ENCODE measurements around the gene GARNL3. TPM values are rescaled to one million over a fixed set of nuclear protein-coding genes. Genes with fewer than 3 reads are reported as not detected.

Gene GARNL3
- total RNA-seq, 2 donors from 2014 or later: 6.0 to 7.3 TPM

DNA sequence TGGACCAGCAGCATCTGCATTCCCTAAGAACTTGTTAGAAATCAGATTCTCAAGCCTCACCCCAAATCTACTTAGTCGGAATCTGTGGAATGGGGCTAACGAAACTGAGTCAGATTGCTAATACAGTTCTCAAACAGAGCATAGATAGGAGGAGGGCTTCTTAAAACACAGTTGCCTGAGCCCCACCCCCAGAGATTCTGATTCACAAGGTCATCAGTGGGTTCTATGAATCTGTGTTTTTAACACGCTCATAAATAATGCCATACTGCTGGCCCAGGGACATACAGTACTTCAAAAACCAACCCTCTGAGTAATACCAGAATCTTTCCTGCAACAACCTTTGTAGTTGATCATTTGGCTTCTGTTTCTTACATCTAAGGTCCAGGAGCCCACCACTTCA is 32.9 kb upstream of the GARNL3 start:
- DNase-seq (no peak), ATAC-seq (no peak)
- intact Hi-C loops (cut with DNase I, micrococcal nuclease): no loop called here

DNA sequence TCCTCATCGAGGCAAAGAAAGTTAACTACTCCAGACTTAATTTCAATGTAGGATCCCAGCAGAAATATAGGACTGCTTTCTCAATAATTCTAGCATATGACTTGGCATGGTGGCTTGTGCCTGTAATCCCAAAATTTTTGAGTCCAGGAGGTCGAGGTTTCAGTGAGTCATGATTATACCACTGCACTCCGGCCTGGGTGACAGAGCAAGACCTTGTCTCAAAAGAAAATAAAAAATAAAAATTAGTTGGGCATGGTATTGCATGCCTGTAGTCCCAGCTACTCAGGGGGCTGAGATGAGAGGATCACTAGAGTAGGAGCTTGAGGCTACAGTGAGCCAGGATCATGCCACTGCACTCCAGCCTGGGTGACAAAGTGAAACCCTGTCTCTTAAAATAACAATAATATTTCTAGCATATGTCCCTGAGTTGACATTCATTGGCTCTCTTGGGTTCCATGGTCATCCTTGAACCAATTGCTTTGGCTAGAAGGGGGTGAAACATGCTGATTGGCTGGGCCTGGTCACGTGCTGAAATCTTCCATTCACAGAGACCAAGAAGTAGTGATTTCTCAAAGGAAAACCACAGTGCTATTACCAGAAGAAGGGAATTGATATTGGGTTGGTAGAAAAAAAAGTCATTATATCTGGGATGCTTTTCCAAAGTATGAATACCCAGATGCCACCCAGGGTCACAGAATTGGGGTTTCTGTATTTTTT is 31.6 kb upstream of the GARNL3 start:
- intact Hi-C loops (cut with DNase I, micrococcal nuclease): no loop called here
- DNase-seq: no peak
- no peak for ATAC-seq

DNA sequence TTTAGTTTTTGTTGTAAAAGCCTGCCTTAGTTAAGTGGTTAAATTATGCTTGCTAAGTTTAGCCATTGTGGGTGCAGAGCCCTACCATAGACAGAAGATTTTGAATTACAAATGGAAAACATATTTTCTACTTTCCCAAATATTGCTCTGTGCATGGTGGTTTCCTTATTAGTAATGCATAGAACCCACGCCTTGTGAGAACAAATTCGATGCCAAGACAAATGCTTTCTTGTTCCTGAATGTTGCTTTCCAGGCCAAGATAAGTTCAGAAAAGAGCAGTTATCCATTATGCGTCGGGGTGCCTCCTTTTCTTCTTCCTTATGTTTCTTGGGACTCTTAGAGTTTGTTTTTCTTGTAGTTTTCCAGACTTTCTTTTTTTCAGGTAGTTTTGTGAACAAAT is 31.0 kb upstream of the GARNL3 start:
- intact Hi-C loops (cut with DNase I, micrococcal nuclease): no loop called here
- ATAC-seq (no peak), DNase-seq (no peak)

DNA sequence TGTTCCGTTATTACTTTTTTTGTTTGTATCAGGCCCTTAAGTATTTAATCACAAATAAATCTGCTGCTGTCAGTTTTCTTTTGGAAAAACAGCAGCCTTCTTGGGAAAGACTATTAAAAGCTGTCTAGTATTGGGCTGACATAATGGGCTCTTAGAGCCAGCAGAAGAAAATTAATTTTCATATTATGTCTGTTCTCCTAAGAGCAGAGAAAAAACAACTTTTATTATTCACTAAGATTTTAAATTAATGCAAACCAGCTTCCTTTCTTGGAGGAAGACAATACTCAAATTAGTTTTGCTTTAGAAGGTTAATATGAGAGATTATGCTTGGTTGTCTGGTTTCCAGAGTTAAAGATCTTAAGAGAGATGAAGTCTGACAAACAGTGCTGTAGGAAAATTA is 30.6 kb upstream of the GARNL3 start:
- DNase-seq (no peak), ATAC-seq (no peak)
- intact Hi-C loops (cut with DNase I, micrococcal nuclease): no loop called here

DNA sequence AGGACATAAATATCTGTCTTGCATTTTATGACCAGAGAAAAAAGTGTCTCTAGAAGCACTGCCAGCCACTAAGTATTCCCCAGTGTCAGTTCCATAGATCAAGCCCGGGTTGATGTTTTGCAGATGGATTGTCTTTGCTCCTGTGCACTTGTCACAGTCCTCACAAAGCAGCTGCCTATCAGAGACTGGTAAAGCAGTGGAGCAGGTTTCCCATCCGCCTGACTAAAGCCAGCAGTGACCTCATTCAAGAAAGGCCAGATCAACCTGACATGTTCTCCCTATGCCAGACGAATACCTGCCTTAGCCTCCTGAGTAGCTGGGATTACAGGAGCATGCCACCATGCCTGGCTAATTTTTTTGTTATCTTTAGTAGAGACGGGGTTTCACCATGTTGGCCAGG is 26.8 kb upstream of the GARNL3 start:
- intact Hi-C loops (cut with DNase I, micrococcal nuclease): no loop called here
- DNase-seq (no peak), ATAC-seq (no peak)

DNA sequence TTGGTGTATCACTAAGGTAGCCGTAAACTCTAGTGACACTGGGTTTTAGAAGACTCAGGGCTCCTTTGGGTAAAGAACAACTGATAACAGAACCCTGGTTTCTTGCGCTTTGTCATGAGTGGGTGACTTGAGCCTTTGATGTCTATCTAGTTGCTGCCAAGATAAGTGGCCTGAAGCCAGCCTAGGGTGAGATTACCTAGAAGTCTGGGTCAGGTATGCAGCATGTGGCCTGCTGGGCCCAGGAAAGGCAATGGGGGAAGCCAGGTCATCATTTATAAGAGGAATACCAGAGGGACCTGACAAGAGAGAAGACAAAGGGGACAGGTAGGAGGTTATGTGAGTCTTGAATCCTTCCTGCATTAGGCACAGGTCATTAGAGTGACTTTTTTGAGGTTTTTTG is 23.2 kb upstream of the GARNL3 start:
- ATAC-seq (no peak), DNase-seq (no peak)
- intact Hi-C loops (cut with DNase I, micrococcal nuclease): no loop called here

DNA sequence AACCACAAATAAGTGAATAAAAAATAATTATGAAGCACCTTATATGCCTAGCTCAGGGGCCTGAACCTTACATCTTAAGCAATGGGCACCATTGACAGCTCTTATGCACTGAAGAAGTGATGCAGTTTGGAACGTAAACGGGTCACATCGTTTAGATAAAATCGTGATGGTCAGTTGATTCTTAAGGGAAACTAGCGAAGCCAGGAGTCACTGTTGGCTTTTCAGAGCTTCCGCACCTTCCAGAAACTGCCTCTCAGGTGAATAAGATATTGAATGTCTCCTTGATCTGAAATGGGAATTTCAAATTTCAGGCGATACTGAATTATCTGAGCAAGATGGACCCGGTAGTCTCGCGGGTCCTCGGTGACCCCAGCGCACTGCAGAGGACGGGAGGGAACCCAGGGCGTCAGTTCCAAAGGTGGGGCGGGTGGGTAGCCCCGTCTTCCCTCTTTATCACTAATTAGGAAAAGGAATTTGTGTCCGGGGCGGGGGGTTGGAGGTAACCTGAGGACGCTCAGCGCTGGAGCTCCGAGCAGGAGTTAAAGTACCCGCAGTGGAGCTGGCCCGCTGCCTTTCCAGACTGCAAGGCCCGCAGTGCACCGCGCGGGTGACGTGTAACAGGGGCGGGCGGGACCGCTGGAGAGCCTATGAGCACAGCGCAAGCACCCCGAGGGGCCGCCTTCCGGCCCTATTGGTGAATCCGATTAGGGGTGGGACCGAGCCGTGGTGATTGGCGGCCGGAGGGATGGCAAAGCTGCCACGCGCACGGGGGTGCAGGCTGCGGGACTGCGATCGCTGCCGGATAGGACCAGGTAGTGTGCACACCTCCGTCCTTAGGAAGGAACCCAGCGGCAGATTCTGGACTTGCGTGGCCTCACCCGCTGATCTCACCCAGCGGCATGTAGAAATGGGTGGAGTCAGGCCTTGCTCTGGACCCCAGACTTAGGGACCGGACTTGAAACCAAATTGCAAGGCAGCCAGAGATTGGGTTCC is 19.7 kb upstream of the GARNL3 start:
- intact Hi-C loops (cut with DNase I, micrococcal nuclease): no loop called here
- DNase-seq (peak; percentile 96 to 99), ATAC-seq (peak; percentile 100)

DNA sequence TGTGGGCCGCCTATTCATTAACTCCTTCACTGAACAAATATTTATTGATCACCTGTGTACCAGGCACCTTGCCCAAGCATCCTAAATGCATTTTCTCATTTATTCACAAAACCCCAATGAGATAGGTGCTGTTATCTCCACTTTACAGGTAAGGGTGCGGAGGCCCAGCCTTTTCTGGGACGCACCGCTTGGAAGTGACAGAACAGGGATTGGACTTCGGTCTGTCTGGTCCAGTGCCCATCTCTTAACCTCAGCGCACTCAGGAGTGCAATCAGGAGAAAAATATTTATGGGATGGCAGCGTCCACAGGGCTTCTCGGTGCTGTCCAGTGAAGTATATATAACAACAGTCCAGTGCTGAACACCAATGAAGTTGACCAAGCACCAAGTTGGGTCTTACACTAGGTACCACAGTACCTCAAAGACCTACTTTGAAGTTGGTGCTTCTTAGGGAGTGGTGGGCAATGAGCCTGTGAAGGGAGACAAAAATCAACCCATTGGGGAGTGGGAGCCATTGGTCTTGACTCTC is 18.9 kb upstream of the GARNL3 start:
- intact Hi-C loops (cut with DNase I, micrococcal nuclease): no loop called here
- peak; percentile 11 for ATAC-seq
- DNase-seq: no peak

DNA sequence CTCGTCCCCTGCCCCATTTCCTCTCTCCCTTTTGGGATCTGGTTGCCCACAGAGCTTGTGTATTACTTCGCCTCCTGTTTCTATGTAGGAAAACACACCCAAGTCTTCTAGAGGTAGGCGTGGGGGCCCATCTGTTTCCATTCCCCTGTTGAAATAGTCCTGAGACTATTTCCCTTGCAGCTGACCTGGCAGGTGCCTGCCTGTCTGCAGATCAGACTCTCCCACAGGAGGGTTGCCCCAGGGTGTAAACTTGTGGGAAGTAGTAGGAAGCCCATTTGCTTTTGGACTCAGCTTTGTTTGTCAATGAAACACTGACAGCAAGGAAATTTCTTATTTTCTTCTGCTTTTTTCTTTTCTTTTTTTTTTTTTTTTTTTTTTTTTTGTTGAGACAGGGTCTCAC is 16.3 kb upstream of the GARNL3 start:
- ATAC-seq (no peak), DNase-seq (no peak)
- intact Hi-C loops (cut with DNase I, micrococcal nuclease): no loop called here

DNA sequence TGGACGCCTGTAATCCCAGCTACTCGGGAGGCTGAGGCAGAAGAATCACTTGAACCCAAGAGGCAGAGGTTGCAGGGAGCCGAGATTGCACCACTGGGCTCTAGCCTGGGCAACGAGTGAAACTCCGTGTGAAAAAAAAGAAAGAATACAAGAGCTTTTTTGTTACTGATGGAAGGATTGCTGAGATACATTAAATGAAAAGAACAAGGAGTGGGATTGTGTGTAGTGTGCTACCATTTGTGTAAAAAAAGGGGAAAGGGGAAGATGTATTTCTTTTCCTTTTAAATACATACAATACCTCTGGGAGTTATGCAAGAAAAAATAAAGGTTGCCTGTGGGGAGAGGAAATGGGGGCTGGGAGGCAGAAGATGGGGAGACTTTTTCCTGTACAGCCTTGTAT is 14.7 kb upstream of the GARNL3 start:
- ATAC-seq (no peak), DNase-seq (no peak)
- intact Hi-C loops (cut with DNase I, micrococcal nuclease): no loop called here

DNA sequence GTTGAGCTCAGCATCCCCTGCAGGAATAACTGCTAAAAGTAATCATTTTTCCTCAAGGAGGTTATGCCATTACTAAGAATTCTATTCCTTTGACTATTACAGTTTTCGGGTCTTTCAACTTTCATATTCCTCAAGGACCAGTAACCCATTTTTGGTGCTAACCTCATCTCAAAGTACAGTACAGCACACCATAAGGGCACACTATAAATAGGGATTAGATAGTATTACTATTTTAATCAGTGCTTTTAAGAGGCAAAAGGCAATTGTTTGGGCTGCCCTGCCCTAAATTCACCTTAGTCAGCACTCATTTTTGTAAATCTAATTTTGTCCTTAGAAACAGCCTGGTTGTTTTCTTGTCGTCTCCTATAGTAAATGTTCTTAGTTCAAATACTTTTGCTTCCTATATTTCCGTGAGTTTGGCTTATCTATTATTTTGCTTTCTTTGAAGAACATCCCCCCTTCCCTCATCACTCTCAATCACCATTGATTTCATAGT is 13.6 kb upstream of the GARNL3 start:
- ATAC-seq (no peak), DNase-seq (no peak)
- intact Hi-C loops (cut with DNase I, micrococcal nuclease): no loop called here

DNA sequence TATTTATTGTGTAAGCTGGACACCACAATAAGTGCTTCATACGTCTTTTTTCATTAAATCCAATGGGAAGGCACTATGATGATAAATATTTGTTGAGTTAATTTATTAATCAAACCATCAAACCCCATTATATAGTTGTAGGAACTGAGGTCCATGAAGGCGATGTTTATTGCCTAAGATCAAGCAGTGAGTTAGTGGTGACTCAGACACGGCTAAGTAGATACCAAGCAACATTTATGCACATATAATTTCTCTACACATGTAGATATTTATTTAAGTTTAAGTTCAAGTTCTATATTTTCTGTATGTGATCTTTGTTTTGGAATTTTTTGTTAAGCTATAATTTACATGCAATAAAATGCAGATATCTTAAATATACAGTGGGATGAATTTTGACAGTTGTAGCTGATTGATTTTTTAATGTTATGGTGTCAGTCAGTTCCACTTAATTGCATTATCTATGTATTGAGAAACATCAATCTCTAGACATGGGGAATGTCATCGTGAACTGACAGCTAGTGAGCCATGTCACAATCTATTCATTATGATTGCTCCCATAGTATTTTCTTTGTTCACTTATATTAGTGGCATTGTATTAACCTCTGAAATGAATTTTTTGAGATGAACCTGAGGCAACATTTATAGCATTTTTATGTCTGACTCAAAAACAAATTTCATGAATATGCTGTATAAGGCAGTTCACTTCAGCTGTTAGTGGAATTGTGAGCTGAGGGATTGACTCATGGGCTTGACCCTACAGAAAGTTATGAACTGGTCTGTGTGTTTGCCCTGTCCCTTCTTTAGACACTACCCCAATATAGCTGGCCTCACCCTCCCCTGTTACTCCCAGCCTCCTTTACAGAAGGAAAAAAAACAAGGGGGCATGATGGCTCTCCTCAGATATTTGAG is 11.9 kb upstream of the GARNL3 start:
- intact Hi-C loops (cut with DNase I, micrococcal nuclease): no loop called here
- ATAC-seq (no peak), DNase-seq (no peak)

DNA sequence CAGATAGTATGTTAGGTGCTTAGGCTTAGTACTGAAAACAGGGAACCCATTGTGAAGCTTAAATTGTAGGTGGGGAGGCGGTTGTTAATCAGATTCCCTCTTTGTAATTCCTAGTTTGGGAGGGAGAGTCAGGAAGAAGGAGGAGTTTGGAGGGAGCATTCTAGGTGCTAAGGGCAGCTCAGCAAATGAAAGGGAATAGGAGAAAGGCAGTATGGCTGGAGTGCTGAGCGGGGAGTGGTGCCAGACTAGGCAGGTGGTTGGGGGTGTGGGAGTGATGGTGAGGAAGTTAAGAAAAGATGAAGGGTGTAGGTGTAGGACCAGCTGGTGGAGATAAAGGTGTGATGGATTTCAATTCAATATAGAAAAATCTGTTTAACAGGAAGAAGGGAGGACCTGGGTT is 11.1 kb upstream of the GARNL3 start:
- intact Hi-C loops (cut with DNase I, micrococcal nuclease): no loop called here
- no peak for DNase-seq
- ATAC-seq: no peak

DNA sequence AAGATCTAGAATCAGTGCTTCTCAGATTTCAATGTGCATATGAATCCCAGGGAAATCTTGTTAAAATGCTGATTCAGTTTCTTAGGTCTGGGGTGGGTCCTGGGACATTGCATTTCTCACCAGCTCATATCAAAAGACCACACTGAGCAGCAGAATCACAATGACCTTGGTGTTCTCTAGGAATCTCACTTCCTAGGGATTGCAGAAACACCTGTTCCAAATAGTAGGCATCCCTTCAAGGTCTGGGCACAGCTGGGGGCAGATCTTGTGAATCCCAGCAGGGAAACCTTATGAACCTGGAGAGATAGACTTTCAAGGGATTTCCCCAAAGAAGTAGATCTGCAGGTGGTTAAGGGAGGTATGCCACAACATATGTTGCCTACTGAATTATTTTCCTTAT is 8.9 kb upstream of the GARNL3 start:
- intact Hi-C loops (cut with DNase I, micrococcal nuclease): no loop called here
- ATAC-seq: no peak
- no peak for DNase-seq

DNA sequence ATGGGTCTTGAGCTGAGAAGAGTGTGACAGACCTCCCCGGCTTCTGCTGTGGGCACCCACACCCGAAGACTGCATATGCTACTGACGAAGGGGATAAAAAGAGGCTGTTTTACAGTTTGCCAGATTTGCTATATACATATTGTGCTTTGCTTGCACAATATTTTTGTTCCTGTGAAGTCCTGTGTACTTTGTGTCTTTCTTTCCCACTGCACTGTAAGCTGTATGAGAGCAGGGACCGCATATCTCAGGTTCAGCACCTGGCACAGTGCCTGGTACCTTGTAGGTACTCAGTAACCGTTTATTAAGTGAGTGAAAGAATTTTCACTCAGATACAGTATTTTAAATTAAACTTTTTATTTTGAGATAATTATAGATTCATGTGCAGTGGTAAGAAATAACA is 8.2 kb upstream of the GARNL3 start:
- ATAC-seq: no peak
- DNase-seq: no peak
- intact Hi-C loops (cut with DNase I, micrococcal nuclease): no loop called here

DNA sequence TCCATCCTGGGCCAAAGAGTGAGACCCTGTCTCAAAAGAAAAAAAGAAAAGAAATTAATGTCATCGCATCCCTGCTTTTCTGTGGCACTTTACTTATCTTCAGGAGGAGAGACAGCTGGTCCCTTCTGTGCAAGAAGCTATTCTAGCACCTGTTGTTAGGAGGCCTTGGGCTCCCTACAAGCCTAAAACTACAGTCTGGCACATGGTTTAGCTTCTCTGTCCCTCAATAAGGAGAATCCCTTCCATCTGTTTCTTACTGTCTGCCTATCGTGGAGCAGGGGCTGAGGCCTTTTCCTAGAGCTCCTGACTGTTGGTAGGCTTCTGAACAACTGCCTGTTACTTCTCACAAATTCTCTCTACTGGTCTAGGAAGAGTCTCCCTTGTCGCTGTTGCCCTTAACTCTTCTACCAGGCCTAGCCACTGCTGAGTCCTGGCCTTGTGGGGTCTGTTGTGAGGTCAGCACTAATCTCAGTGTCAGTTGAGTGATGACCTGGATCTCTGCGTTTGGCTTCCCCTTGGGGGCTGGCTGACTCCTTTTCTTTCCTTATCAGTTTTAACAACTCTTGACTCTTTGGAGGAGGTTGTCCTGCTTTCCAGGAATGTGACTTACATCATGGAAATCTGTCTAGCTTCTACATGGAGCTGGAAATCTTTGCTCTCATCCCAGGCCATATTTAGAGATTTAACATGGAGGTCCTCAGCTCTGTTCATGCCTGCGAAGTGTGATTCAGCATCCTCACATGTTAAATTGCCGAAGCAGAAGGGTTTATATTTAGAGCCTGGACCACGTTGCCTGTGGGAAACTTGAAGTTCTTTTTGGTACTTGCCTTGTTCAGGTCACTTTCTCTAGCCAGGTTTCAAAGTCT is 5.7 kb upstream of the GARNL3 start:
- DNase-seq (no peak), ATAC-seq (no peak)
- intact Hi-C loops (cut with DNase I, micrococcal nuclease): no loop called here

DNA sequence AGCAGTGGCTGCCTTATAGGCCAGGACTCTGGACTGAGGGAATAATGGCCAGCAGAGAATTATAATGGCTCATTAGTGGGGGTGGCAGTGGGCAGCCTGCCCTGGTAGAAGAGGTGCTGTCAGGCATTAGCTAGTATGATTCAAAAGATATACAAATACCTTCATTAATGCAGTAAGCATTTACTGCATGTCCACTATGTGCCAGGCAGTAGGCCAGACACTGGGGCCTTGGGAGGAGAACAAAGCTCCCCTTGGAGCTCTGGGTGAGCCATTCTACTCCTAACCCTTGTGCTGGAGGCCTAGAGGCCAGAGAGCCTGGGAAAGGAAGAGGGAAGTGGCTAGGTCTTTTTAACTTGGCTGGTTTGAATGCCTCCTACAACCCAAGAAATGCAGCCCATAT is 2.0 kb upstream of the GARNL3 start:
- intact Hi-C loops (cut with DNase I, micrococcal nuclease): no loop called here
- DNase-seq: no peak
- ATAC-seq: no peak

DNA sequence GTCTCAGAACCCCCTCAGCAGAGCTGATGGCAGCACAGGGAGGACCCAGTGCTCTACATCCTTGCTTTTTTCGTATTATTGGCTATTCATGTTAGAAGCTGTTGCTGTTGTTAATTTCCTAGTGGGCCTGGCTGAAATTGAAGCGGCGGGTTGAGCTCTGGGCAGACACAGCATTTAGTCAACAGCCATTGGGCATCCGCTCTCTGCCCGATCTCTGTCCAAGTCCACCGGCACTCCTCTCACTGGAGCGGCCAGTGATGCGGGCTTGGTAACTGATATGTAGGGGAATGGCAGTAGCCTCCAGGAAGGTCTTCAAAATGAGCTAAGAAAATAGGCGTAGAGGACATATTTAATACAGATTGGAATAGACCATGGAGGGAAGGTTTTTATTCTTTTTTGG is 1.3 kb upstream of the GARNL3 start:
- ATAC-seq (no peak), DNase-seq (no peak)
- intact Hi-C loops (cut with DNase I, micrococcal nuclease): no loop called here
